Gastrocnemius medialis (tissue), 4 donors: ENCODE results near the gene RPRD1B. TPM values are rescaled to one million over a fixed set of nuclear protein-coding genes. Genes with fewer than 3 reads are reported as not detected.
"Not testable (repeated sequence)": the region's sequence is repeated elsewhere in the genome, so short reads cannot be mapped to it uniquely, and the experiment has no call there.

Experiments used
- ATAC-seq, 2 donors: fragments of 150-250 bp; one replicate each; pipeline ENCODE4 v1.9.1; 2016
- DNase-seq, 2 donors: peaks; one replicate each; pipeline ENCODE4 v3.0.0-alpha.2; 2019
- H3K27ac ChIP-seq, 4 donors: fragments of 200-600 bp; sonication (generic); 1 replicate in 1 of 4; 2 replicates in 3 of 4; pipeline ENCODE4 v1.5.1; 2016 to 2018; ENCODE audit warnings: mild to moderate bottlenecking in 2 of 4, moderate library complexity in 1 of 4
- H3K27me3 ChIP-seq, 3 donors: fragments of 200-600 bp; sonication (generic) in 2 of 3; 1 replicate in 1 of 3; 2 replicates in 2 of 3; pipeline versions ENCODE4 v1.5.1 to v1.6.0; 2016 to 2019; ENCODE audit warnings: mild to moderate bottlenecking in 1 of 3, moderate library complexity in 1 of 3
- H3K36me3 ChIP-seq, 2 donors: fragments of 200-600 bp; sonication (generic) in 1 of 2; one replicate each; pipeline ENCODE4 v1.5.1; 2017 to 2018
- H3K4me1 ChIP-seq, 2 donors: fragments of 200-600 bp; sonication (generic) in 1 of 2; one replicate each; pipeline ENCODE4 v1.5.1; 2016 to 2017; ENCODE audit warnings: mild to moderate bottlenecking in 2 of 2
- H3K4me3 ChIP-seq, 4 donors: fragments of 200-600 bp; sonication (generic) in 3 of 4; 1 replicate in 1 of 4; 2 replicates in 3 of 4; pipeline ENCODE4 v1.5.1; 2016 to 2019; ENCODE audit warnings: mild to moderate bottlenecking in 2 of 4
- H3K9me3 ChIP-seq, 3 donors: fragments of 200-600 bp; sonication (generic) in 2 of 3; 1 replicate in 1 of 3; 2 replicates in 2 of 3; pipeline ENCODE4 v1.5.1; 2016 to 2019
- CTCF ChIP-seq, 5 experiments: fragments of 450-650 bp in 3 of 5; fragments of 200-600 bp in 2 of 5; sonication (generic) in 2 of 5; IDR thresholded peaks in 4 of 5; conservative IDR thresholded peaks in 1 of 5; 1 replicate in 4 of 5; 2 replicates in 1 of 5; pipeline ENCODE4 v1.5.1; 2016 to 2019; ENCODE audit warnings: antibody characterized with exemption in 5 of 5, mild to moderate bottlenecking in 3 of 5, moderate library complexity in 3 of 5
- POLR2A ChIP-seq, 2 donors: fragments of 450-650 bp; IDR thresholded peaks; one replicate each; pipeline ENCODE4 v1.6.1; 2017; ENCODE audit warnings: antibody characterized with exemption in 2 of 2, mild to moderate bottlenecking in 2 of 2, moderate library complexity in 2 of 2
- in situ Hi-C, 4 donors: fragments of 200-750 bp; cut with MboI; loops; one replicate each; pipeline versions ENCODE4 v1.15.0 to v1.8.0; 2017; ENCODE audit warnings: low sequenced_read_pairs in 4 of 4
- intact Hi-C: fragments of 100-400 bp; cut with DNase I; formaldehyde crosslinking; loops from one replicate; pipeline ENCODE4 v1.15.1; 2023; ENCODE audit warnings: low total_unique reads
- total RNA-seq, 4 donors: library from RNA; depleted of rRNA; stranded (reverse); fragments of >200 nt; gene quantifications; one replicate each; pipeline versions ENCODE4 v1.1.0 to v1.2.3, GENCODE V29; 2016

RPRD1B gene
- total RNA-seq, 4 donors from 2014 or later: 25.2 to 61.0 (median 40.6) TPM

GRCh38 chr20:38008233-38008944 is 25.2 kb upstream of the RPRD1B start:
- H3K36me3 ChIP-seq: peaks cover 0 to 37% of the 10 kb centered on the region in 2 donors
- no peak for DNase-seq
- H3K4me1 ChIP-seq: peaks cover 18 to 19% of the 10 kb centered on the region in 2 donors
- no peak for ATAC-seq
- in situ Hi-C loops (no loop called here), intact Hi-C loops (no loop called here)
- H3K4me3 ChIP-seq: no peak overlapping the region
- H3K9me3 ChIP-seq: no peaks in the 10 kb centered on the region
- no peak for TF ChIP-seq POLR2A (IDR thresholded peaks at IDR 0.05)
- no peak for TF ChIP-seq CTCF (IDR thresholded peaks at IDR 0.05 in 4 of 5, conservative IDR thresholded peaks at IDR 0.05 in 1 of 5)
- no peaks in the 10 kb centered on the region for H3K27me3 ChIP-seq
- H3K27ac ChIP-seq: no peak overlapping the region

- in situ Hi-C loops, DNase-seq, intact Hi-C loops, H3K27ac ChIP-seq, H3K9me3 ChIP-seq, H3K27me3 ChIP-seq, ATAC-seq, H3K4me3 ChIP-seq: not testable (repeated sequence)
- Histone ChIP-seq H3K36me3 (peaks cover 0 to 37% of the 10 kb centered on the region in 2 donors), H3K4me1 (peaks cover 21 to 26% of the 10 kb centered on the region in 2 donors)
Observed at GRCh38 chr20:38009416-38009815, 24.1 kb upstream of the RPRD1B start.

- Histone ChIP-seq H3K4me1 (peaks cover 21 to 26% of the 10 kb centered on the region in 2 donors), H3K36me3 (peaks cover 0 to 30% of the 10 kb centered on the region in 2 donors), H3K9me3 (no peaks in the 10 kb centered on the region), H3K27ac (peak overlapping the region in 1 of 4 donors; percentile 66), H3K4me3 (no peak overlapping the region), H3K27me3 (no peaks in the 10 kb centered on the region)
- in situ Hi-C loops (no loop called here), intact Hi-C loops (no loop called here)
- DNase-seq (no peak), ATAC-seq (no peak)
- no peak for TF ChIP-seq CTCF (IDR thresholded peaks at IDR 0.05 in 4 of 5, conservative IDR thresholded peaks at IDR 0.05 in 1 of 5)
- no peak for TF ChIP-seq POLR2A (IDR thresholded peaks at IDR 0.05)
Observed at GRCh38 chr20:38011696-38012095, 21.9 kb upstream of the RPRD1B start.

GRCh38 chr20:38012332-38012731 is 21.2 kb upstream of the RPRD1B start:
- in situ Hi-C loops: no loop called here
- Histone ChIP-seq H3K27ac (peak overlapping the region in 3 of 4 donors; percentile 38 to 66 (median 49)), H3K27me3 (no peaks in the 10 kb centered on the region), H3K4me1 (peaks cover 21 to 26% of the 10 kb centered on the region in 2 donors), H3K9me3 (no peaks in the 10 kb centered on the region), H3K4me3 (no peak overlapping the region), H3K36me3 (peaks cover 0 to 36% of the 10 kb centered on the region in 2 donors)
- ATAC-seq (peak; percentile 83 to 90), DNase-seq (peak in 1 of 2 donors; percentile 46)
- TF ChIP-seq POLR2A (IDR thresholded peaks at IDR 0.05) (no peak), CTCF (IDR thresholded peaks at IDR 0.05 in 4 of 5, conservative IDR thresholded peaks at IDR 0.05 in 1 of 5) (no peak)
- intact Hi-C loops: no loop called here

- Histone ChIP-seq H3K27me3 (no peaks in the 10 kb centered on the region), H3K36me3 (peaks cover 0 to 46% of the 10 kb centered on the region in 2 donors)
- in situ Hi-C loops: no loop called here
Observed at GRCh38 chr20:38013887-38014286, 19.7 kb upstream of the RPRD1B start.

More at GRCh38 chr20:38013887-38014286, 19.7 kb upstream of the RPRD1B start:
- Histone ChIP-seq H3K9me3 (no peaks in the 10 kb centered on the region), H3K4me1 (peaks cover 21 to 26% of the 10 kb centered on the region in 2 donors), H3K4me3 (no peak overlapping the region), H3K27ac (no peak overlapping the region)
- TF ChIP-seq POLR2A (IDR thresholded peaks at IDR 0.05) (no peak), CTCF (IDR thresholded peaks at IDR 0.05 in 4 of 5, conservative IDR thresholded peaks at IDR 0.05 in 1 of 5) (no peak)
- intact Hi-C loops: no loop called here
- ATAC-seq: no peak
- DNase-seq: no peak
